Amygdala (tissue), 56 donors: ENCODE measurements around the gene HPCAL1.

Experiments used
- DNase-seq, 56 donors: peaks; one replicate each; lab custom pipeline; 2025; lab: John Stamatoyannopoulos, UW

The HPCAL1 gene

DNA sequence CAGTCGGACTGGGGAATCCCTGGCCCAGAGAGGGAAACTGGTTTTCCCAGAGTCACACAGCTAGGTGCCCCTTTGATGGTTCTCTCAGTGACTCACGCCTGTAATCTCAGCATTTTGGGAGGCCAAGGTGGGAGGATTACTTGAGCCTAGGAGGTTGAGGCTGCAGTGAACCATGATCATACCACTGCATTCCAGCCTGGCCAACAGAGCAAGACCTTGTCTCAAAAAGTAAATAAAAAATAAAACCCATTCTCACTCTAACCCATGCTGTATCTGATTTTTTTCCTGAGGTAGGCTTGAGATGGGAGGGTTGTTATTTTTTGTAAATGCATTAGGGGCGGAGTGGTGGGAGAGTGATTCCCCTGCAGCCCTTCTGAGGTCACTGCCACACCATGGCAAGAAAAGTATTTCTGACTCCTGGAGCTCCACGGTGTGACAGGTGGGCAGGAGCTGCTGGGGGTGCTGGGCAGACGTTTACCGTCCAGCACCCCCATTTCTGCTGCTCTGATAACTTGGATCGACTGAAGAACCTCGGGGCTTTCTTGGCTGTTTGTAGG lies 60.3 kb downstream of the HPCAL1 start:
- DNase-seq, result no peak

DNA sequence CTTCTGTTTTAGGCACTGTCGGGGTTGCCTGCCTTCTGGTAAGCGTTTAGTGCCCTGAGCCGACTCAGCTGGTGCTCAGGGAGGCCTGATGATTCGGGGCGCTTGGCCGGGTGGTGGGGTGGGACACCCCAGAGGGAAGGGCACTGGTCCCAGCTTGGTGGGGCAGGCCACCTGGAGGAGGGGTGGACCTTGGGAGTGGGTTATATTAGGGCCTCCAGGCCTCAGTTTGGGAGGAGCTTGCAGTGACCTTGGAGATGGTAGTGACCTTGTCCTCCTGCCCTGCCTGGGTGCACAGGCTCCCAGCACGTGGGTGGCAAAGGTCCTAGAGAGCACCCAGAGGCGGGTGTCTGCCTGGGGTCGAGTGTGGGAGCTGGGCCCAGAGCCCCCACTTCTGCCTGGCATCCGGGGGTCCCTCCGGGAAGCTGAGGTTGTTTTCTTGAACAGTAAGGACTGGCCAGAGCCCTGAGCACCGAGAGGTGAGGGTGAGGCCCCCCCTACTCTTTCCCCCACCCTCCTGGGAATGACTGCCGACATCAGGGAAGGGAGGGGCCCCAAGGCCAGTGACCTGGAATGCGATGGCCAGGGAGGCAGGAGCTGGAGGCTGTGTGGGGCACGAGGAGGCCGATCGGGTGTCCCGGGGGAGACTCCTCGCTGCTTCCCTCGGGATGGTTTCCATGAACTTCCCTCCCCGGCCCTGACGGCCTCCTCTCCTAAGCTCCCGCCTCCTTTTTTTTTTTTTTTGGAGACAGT lies 61.3 kb downstream of the HPCAL1 start:
- no peak for DNase-seq

DNA sequence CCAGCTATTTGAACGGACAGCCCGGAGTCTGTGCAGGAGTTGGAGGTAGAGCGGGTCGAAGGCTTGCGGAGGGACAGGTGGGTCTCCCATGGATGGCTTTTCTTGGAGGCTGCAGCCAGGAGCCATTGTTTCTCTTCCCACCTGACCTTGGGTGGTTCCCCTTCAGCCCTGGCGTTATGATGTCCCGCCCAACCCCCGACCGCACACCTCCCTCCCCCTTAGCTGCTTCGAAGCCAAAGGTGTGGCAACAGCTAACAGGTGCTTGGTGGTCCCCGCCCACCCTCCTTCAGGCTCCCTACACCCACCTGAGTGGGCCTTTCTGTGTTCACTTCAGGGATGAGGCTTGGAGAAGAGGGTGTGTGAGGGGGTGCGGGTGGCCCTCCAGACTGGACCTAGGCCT lies 62.7 kb downstream of the HPCAL1 start:
- no peak for DNase-seq

DNA sequence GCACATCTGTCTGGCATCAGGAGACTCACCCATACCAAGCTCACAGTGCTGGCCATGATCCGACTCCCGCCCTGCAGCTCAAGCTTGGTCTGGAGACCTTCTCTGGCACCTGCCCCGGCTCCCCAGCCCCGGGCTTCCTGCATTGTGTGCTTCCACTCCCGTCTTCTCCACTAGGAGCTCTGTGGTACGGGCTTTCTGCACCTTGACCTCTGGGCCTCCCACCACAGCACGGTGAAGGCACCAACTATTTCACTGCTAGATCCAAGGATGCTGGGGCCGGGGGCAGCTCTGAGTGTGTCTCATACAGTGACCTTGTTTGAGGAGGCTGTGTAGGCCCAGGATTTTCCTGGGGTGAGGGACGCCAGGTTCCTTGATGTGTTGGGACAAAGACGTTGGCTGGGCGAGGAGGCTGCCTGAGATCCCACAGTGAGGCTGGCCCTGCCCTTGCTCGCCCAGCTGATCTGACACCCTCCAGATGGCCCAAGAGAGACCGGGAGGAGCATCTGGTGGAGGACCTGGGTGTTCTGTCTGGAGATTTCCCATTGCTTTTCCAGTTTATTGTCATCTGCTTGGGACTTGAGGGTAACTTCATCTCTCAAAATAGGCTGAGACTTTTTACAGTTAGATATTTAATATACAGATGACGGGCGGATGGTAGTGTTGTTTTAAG lies 64.0 kb downstream of the HPCAL1 start:
- no peak for DNase-seq

DNA sequence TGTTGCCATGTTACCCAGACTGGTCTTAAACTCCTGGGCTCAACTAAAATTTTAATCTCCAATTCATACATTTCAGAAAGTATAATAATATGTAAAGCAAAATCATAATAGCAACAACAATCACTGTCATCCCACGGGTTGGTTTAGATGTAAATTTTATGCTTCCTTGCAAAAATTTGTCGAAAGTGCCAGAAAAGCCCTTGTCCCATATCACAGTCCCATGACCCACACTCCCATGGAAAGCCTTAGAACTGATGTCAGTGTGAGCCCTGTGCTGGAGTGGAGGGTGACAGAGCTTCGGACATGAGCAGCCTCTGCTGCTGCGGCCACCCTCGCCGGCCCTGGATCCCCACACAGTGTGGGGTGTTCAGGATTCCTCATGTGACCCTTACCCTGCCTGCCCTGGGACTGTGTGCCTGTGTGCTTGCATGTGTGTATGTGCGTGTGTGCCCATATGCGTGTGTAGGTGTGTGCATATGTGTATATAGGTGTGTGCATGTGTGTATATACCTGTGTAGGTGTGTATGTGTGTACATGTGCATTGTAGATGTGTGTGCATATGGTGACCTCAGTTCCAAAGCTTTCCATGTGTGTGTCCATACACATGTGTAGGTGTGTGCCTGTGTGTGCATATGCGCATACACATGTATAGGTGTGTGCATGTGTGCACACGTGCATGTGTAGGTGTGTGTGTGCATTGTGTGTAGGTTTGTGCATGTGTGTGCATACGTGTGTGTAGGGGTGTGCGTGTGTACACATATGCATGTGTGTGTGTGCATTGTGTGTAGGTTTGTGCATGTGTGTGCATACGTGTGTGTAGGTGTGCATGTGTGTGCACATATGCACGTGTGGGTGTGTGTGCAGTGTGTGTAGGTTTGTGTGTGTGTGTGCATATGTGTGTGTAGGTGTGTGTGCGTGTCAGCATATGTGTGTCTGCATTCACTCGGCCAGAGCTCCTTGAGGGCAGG lies 65.1 kb downstream of the HPCAL1 start:
- no peak for DNase-seq

DNA sequence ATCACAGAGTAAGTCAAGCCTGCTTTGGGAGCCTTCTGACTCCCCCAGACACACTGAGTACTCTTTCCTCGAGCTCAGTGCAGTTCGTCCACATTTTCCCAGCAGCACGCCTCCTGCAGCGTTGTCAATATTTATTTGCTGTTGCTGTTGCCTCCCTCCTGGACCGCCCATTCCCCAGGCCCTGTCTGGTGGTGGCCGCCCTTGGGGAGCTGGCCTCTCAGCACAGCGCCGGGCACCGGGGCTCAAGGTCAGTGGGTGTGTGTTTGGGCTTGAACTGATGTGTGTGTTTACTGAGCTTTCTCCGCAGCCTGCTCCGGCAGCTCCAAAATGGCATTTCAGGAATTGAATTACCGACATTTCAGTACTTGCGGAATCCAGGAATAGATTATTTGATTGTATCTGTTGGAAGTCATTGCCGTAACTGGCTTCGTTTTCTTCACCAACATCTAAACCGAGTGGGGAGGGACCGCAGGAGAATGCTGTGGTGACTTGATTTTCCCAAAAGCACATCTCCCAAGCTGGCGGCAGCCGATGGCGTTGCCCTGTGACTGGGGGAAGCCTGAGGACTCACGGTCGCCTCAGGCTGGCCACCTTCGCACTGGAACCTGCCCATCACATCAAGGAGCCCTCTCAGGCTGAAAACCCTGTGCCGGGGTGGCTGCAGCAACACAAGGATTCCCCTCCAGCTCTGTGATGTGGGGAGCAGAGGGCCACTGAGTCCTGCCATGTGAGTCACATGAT lies 66.0 kb downstream of the HPCAL1 start:
- DNase-seq, result peak in 2 of 56 donors; percentile 21 to 29

DNA sequence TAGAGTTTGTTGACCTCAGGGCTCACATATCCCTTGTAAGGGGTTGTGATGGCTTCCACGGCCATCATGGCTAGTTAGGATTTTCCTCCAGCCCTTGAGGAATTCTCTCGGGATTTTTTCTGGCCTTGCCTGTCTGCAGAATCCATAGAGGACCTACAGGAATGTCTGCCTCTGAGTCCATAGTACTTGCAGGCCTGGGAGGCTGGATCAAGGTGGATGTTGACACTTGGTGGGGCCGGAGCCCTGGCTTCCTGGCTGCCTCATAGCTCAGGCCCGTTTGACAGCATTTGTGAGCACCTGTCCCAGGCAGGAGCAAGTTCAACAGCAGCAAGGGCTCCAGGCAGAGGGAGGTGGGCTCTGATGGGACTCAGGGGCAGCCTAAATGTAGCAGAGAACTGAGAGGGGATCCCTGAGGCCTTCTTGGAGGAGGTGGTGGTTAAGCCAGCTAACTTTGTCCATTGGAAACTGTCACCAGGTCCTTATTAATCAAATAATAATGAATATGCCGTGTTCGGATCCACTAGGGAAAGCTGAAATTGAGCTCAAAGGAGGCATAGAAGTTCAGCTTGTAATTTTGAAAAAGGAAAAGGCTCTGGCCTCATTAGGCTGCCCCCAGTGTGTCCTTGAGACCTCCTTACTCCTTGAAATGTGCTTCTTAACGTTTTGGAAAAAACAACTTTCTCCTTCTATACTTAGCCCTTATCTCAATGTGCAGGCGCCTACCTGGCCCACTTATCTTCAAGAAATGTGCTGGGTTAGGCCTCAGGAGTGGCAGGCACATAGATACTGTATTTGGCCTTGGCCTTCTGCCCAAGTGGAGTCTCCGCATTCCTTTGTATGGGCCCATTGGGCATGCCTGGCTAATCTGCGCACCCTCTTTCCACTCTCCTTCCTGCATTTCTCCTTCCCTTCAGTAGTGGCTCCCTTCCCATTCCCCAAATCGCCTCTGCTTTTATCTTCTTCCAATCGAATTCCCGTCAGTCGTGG lies 66.9 kb downstream of the HPCAL1 start:
- no peak for DNase-seq

DNA sequence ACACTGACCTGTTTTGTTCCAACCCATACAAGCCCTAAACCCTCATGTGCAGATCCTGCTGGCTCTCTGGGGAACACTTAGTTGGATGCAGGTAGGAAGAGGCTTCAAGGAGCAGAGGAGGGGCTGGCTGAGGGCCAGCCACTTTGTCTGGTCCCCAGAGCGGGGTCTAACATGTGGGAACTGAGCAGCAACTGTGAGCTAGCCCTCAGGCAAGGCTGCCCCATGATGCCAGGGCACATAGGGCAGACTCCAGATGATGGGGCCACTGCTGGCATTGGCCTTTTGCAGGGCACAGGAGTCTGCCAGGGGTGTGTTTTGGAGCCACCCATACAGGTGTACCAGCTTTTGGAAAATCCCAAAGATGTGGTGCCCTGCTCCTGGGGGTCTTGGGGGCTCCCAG lies 67.7 kb downstream of the HPCAL1 start:
- no peak for DNase-seq

DNA sequence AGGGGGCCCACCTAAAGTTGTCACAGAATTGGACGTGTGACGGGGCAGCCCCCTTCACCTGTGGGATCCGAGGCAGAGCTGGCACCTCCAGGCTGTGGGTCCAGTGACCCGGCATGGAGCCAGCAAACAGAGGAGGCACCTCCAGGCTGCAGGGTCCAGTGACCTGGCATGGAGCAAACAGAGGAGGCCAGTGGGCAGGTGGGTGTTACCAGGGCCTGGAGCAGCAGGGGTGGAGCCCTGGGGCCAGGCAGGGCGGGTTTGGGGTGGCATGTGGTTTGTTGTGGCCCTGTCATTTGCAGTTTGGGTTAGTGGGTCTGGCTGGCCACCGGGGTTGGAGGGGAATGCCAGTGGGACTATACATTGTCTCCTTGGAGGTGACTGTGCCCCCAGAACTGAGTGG lies 68.2 kb downstream of the HPCAL1 start:
- no peak for DNase-seq

DNA sequence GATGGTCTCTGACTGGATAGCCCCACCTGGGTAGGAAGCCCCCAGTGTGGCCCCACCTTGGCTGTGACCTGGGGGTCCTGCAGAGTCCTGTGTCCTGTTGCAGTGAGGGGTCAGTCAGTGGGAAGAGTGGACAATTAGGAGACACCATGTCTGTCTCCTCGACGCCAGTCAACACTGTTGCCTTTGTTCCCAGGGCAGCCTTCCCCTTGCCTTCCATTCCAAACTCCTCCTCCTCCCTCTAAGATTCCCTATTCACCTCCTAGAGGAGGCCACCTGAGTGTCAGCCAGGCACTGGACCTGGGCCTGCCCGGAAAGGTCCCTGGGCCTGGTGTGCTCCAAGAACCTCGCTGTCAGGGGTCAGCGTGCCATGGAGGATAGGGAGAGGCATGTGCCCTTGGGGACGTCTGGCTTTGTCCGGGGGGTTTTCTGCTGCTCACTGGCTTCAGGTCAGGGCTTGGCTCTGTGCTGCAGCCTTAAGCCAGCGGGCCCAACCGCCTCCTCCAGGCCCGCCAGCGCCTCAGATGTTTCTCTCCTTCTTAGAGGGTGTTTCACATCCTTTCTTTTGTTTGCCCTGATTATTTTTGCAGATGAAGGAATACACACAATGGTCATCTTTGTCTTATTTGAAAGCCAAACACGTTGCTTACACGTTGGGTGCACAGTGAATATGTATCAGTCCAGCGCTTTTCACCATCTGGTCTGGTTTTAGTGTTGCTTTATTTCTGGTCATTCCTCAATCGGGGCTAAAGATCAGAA lies 68.9 kb downstream of the HPCAL1 start:
- DNase-seq, result peak in 1 of 56 donors; percentile 20

DNA sequence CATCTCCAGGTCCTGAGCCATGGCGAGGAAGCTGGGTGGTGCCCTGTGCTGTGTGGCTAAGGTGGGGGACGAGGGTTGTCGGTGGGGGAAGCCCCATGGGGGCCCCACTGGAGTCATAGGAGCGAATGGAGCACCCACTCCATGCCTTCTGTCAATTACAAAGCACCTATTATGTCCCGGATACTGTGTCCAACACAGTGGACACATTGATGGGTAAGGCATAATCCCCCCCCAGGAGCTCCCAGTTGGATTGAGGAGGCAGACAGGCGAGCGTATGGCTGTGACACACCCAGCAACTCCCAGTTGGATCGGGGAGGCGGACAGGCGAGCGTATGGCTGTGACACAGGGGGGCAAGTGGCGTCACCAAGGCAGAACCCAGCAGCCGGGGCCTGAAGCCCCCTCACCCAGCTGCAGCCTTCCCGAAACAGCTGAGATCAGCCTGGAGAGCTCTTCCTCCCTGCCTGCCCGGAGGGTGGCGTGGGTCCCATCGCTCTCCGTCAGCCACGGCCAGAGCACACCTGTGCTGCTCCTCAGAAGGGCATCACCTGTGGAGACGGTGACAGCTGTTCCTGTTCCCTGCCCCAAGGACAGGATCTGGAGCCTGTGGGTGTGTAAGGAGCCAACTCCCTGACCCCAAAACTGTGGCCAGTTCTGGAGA lies 69.6 kb downstream of the HPCAL1 start:
- peak in 3 of 56 donors; percentile 5 to 35 (median 28) for DNase-seq

DNA sequence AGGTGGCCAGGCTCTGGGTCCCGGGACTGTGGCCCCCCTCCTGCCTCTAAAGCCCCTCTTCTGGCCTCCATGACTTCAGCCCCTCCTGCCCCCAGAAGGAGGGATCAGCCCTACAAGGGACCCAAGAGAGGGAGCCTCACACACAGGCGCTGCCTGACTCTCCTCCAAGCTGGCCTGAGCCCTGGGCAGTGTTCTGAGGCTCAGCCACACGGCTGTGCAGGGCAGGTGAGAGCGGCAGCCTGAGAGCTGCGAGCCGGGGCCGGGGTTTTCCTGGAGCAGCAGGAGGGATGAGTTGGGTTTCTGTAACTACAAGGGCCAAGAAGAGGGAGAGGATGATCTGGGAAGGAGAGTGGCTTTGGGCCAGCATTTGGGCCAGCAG lies 70.1 kb downstream of the HPCAL1 start:
- DNase-seq, result no peak

DNA sequence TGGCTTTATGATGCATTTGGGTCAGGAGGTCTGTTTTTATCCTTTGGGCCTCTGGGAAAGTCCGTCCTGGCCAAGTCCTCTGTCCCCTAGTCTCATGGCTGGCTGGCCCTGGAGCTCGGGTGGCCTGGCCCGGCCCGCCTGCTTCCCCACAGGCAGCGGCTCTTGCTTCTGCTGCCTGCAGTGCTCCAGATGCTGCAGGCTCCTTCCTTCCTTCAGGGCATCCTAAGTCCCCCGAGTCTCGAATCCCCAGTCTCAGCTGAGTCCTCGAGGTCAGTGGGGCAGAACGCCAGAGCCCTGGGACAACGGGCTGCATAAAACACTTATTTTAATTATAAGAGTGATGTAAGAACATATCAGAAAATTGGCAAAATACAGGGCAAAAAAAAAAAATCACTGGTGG lies 71.2 kb downstream of the HPCAL1 start:
- no peak for DNase-seq

DNA sequence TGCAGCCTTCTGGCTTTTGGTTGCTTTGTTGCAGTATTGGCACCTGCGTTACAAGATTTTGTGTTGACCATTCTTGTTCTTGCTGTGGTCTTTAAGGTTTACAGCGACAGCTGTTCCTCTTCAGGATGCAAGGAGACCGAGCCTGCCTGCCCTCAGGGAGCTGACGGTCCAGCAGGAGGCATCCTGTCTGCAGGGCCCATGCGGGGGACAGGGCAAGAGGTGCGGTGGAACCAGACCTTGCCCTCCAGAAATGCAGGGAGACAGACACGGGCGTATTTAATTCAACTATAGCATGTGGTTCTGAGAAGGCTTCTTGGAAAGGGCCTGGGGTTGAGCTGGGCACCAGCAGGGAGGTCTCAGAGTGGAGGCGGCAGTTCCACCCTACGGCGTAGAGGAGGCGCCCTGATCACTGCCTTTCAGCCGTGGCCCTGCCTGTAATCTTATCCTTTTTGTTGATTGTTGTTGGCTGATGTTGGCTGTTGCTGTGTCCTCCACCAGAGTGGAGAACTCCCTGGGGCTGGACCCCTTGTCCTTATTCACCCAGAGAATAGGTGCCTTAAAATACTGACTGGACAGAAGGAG lies 71.7 kb downstream of the HPCAL1 start:
- DNase-seq, result no peak

DNA sequence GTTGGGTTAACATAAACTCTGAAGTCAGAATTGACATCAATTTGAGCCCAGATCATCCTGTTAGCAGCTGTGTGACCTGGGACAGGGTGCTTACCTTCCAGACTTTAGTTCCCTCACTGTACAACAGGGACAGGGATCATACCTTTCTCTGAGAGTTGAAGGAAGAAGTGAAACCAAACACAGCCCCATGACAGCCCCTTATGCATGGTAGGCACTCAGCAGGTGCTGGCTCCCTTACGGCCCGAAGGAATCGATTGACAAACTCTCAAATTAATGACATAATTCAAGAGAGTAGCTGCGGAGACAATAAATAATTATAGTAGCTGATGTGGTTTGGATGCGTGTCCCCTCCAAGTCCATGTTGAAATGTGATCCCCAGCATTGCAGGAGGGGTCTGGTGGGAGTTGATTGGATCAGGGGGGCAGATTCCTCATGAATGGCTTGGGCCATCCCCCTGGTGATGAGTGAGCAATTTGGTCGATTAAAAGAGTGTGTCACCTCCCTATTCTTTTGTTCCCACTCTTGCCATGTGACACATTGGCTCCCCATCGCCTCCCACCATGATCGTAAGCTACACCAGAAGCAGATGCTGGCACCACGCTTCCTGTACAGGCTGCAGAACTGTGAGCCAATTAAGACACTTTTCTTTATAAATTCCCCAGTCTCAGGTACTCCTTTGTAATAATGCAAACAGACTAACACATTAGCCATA lies 73.0 kb downstream of the HPCAL1 start:
- peak in 7 of 56 donors; percentile 12 to 29 (median 26) for DNase-seq

DNA sequence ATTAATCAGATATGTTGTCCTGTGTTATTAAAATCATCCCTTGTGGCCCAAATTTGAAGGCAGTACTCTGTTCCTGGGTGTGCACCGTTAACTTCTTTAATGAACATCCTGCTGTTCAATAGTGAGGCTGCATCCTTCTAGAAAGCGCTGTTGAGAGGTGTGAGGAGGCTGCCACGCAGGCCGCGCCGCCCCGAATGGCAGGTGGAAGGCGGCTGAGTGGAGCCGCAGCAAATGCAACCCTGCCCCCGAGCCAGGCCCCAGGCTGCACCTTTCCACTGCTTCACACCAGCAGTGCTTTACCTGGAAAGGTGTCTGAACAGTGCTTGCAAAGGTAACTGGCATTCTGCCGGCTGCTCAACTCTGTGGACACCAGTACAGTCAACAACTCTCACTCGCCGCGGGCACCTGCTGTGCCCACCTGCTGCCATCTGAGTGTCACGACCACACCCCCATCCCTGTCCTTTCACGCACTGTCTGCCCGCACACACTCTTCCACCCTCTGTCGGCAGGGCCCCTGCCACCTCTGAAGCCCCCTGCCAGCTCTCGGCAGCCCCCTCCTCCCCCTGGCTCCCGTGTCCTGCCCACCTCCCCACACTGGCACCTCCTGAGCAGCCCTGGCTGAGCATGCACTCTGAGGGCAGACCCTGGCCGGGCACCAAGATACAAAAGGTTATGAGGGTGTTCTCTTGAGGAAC lies 74.5 kb downstream of the HPCAL1 start:
- no peak for DNase-seq
